ENCODE data around the gene HS3ST5. TPM values are rescaled to one million over a fixed set of nuclear protein-coding genes. Genes with fewer than 3 reads are reported as not detected.
"Not testable (repeated sequence)": the region's sequence is repeated elsewhere in the genome, so short reads cannot be mapped to it uniquely, and the experiment has no call there.

HS3ST5 gene
- total RNA-seq, 4 donors from 2014 or later: not detected

DNA sequence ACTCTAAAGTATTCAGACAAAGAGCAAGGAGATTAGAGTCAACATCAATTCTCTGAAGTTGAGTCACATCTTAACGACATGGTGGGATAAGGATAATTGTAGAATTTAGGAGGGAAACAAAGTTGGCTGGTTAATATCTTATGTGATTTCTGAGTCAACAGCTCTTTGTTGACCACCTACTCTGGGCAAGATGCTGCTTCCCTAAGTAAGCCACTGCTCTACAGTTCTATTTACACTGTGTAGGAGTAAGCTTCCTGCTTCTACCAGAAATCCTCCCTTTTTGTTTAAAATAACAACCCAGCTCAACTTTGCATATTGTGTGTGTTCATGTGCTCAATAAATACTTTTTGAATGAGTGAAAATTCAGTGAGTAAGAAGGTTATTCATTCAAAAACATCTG, 3.1 kb downstream of the HS3ST5 start:
- TF ChIP-seq, protein P1, sequence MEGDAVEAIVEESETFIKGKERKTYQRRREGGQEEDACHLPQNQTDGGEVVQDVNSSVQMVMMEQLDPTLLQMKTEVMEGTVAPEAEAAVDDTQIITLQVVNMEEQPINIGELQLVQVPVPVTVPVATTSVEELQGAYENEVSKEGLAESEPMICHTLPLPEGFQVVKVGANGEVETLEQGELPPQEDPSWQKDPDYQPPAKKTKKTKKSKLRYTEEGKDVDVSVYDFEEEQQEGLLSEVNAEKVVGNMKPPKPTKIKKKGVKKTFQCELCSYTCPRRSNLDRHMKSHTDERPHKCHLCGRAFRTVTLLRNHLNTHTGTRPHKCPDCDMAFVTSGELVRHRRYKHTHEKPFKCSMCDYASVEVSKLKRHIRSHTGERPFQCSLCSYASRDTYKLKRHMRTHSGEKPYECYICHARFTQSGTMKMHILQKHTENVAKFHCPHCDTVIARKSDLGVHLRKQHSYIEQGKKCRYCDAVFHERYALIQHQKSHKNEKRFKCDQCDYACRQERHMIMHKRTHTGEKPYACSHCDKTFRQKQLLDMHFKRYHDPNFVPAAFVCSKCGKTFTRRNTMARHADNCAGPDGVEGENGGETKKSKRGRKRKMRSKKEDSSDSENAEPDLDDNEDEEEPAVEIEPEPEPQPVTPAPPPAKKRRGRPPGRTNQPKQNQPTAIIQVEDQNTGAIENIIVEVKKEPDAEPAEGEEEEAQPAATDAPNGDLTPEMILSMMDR (IDR thresholded peaks at IDR 0.05): no peak
- no peak for ATAC-seq (ENCODE audit: low FRiP score)
- no peak for DNase-seq (ENCODE audit: low spot score)

DNA sequence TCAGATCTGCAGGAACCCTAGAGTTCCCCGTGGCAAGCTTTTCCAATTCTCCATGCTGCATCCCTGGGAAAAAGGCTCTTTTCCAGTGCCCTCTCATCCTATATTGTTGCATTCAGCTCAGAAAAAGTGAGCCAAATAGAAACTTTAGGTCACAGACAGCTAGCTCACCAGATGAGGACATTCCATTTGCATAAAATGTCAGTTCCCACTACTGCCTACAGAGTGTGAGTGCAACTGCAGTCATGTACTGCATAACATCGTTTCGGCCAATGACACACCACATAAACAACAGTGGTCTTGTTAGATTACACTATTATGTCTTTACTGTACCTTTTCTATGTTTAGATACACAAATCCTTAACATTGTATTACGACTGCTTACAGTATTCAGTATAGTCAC, 8.6 kb downstream of the HS3ST5 start:
- DNase-seq (ENCODE audit: low spot score) (no peak), ATAC-seq (ENCODE audit: low FRiP score) (no peak)
- TF ChIP-seq, protein P1 (IDR thresholded peaks at IDR 0.05): no peak

DNA sequence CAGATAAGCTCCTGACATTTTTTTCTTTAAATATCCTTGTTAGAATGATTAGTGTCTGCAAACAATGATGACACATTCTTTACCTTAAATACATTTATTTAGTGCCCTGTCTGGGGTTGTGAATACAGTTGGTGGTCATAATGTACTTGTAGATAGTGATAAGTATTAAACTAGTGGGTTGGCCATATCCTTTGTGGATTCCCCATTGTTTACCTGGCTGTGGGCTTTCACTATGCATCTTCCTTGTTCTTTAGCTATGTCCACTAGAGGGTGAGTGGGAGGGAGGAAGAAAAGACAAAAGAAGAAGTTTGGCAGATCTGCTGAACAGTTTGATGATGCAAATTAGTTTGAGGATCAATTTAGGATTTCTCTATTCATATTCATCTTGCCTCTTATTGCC, 15.7 kb downstream of the HS3ST5 start:
- DNase-seq (ENCODE audit: low spot score) (no peak), ATAC-seq (ENCODE audit: low FRiP score) (no peak)
- TF ChIP-seq, protein P1 (IDR thresholded peaks at IDR 0.05): no peak

DNA sequence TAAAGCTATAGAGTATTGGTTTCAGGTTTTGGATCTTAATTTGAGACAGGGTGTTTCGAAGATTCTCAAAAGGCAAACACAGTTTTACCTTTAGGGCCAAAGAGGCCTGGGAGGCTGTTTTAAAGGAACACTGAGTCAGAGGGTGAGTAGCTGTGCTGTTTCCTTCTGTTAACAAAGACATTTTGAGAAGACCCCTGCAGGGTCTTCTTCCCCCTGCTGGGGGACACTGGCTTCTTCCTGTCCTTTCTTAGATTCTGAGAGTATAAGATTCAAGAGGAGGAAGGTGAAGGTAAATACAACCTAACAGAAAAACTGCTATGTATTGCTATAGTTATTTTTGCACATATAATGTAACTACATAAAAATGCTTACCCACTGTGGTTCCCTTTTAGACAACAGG, 19.0 kb downstream of the HS3ST5 start:
- TF ChIP-seq, protein P1 (IDR thresholded peaks at IDR 0.05): no peak
- DNase-seq (ENCODE audit: low spot score): no peak
- ATAC-seq (ENCODE audit: low FRiP score): no peak

DNA sequence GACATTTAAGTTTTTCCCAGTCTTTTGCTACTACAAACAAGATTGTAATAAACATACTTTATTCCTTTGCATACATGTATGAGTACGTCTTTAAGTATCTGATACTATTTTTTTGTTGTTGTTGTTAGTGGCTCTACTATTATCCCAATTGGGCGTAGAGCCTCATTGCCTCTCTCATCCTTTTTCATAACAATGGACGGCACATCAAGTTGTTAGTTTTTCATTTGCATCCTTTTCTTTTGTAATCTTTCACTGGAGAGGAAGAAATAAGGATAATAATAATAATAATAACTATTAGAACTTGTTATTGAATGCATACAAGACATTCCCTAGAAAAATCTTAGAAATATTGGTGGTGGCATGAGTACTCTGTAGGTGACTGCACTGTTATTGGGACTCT, 23.1 kb downstream of the HS3ST5 start:
- DNase-seq (ENCODE audit: low spot score): no peak
- no peak for ATAC-seq (ENCODE audit: low FRiP score)
- TF ChIP-seq, protein P1 (IDR thresholded peaks at IDR 0.05): no peak

DNA sequence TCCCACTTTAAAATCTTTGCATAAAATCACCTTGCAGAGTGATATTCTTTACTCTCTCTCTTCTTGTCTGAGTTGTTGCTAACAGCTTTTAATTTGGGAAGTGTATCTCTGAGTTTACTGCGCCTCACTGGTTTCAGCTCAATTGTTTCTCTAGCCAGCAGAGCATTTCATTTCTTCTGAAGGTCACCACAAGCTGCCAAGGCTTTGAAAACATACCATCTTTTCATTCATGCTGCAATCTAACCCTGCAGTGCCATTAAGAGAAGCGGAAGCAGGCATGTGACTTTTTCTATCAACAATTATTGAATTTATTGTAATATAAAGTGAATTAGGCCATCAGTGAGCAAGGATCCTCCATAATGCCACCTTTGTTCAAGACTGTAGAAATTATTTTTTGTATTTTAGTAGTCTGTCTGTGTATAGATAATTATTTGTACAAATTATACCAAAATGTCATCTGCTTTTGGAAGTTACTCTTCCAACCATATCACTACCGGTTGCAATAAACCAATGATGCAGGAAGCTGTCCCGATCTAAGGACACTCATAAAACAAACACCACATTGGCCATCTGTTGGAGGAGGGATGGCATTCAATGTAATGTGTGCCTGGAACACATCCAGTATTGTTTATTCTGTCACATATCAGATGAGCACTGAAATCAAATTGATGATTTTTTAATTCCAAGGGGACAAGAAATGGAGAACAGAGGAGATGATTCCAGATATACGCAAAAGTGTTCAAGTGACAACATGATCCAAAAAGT, 26.8 kb downstream of the HS3ST5 start:
- DNase-seq (ENCODE audit: low spot score) (no peak), ATAC-seq (ENCODE audit: low FRiP score) (no peak)
- TF ChIP-seq, protein P1 (IDR thresholded peaks at IDR 0.05): no peak

DNA sequence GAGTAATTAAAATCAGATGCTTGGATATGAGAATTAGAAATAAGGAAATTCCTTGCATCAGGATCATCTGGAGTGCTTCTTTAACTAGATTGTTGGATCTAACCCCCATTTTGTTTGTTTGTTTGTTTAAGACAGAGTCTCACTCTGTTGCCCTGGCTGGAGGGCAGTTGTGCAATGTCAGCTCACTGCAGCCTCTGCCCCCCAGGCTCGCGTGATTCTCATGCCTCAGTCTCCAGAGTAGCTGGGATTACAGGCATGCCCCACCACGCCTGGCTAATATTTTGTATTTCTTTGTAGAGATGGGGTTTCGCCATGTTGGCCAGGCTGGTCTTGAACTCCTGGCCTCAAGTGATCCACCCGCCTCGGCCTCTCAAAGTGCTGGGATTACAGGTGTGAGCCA, 29.0 kb downstream of the HS3ST5 start:
- not testable (repeated sequence) for DNase-seq (ENCODE audit: low spot score); ATAC-seq (ENCODE audit: low FRiP score)

All from omental fat pad (tissue), 4 donors.